HepG2 (cell line): ENCODE measurements around the gene TOX4. TPM values are rescaled to one million over a fixed set of nuclear protein-coding genes. Genes with fewer than 3 reads are reported as not detected.

Experiments
- ATAC-seq: fragments of 200-7000 bp; cut with Tn5 transposase; 3 replicates; pipeline ENCODE4 v1.9.1; 2020; ENCODE audit warnings: mild to moderate bottlenecking, moderate library complexity
- BruUV-seq: library from RNA; stranded (reverse); fragments of 400-500 nt; replicated peaks from 2 replicates; lab custom pipeline; 2021; lab: Mats Ljungman, UMichigan
- CTCF ChIA-PET: fragments of 300-600 bp; formaldehyde crosslinking; extraction: SDS; loops from one replicate; lab custom pipeline; 2021; ENCODE audit warnings: low total read pairs, inconsistent platforms, low intra/inter-chr PET ratio; lab: Yijun Ruan, JAX
- POLR2A ChIA-PET: fragments of 350-600 bp; sonication (Branson Sonifier 250); formaldehyde crosslinking; loops from one replicate; lab custom pipeline; 2020; ENCODE audit warnings: antibody characterized with exemption, inconsistent platforms; lab: Yijun Ruan, JAX
- DNase-seq: peaks from one replicate; pipeline ENCODE4 v3.0.0-alpha.2; 2015; ENCODE audit warnings: low spot score
- FAIRE-seq: peaks from 3 replicates; lab custom pipeline; 2011; peaks lifted over from hg19 to GRCh38; lab: Jason Lieb, UNC
- H2AFZ ChIP-seq: one replicate; pipeline ENCODE4 v1.6.1; 2011; ENCODE audit warnings: low read length, inconsistent platforms
- H3K27ac ChIP-seq: fragments of 300-600 bp; 3 replicates; pipeline ENCODE4 v1.8.0; 2011; ENCODE audit warnings: mixed run types, mild to moderate bottlenecking, mixed read lengths, low read length, inconsistent platforms; ENCODE audit not compliant: insufficient read depth; ENCODE audit errors: extremely low read length
- H3K27me3 ChIP-seq, 2 experiments: fragments of 200-600 bp in 1 of 2; 2 replicates in 1 of 2; 3 replicates in 1 of 2; pipeline versions ENCODE4 v1.6.0 to v1.8.0; 2011; ENCODE audit warnings: low read length in 2 of 2, mild to moderate bottlenecking in 2 of 2, moderate library complexity in 2 of 2, inconsistent platforms in 1 of 2; ENCODE audit not compliant: insufficient read depth in 2 of 2, control insufficient read depth in 1 of 2
- H3K36me3 ChIP-seq, 2 experiments: fragments of 200-600 bp in 1 of 2; replicated peaks in 1 of 2; 2 replicates in 1 of 2; 3 replicates in 1 of 2; pipeline versions ENCODE4 v1.5.1 to v1.8.0; 2011; ENCODE audit warnings: low read length in 2 of 2, inconsistent platforms in 1 of 2; ENCODE audit not compliant: insufficient read depth in 2 of 2, control insufficient read depth in 1 of 2
- H3K4me1 ChIP-seq: 2 replicates; pipeline ENCODE4 v1.5.1; 2012; ENCODE audit warnings: low read length, inconsistent platforms; ENCODE audit not compliant: insufficient read depth
- H3K4me2 ChIP-seq: 2 replicates; pipeline ENCODE4 v1.6.0; 2011; ENCODE audit warnings: low read depth, low read length, inconsistent platforms
- H3K4me3 ChIP-seq, 3 experiments: fragments of 200-600 bp in 1 of 3; sonication (generic), shearing (Covaris generic) in 1 of 3; replicated peaks in 1 of 3; 2 replicates each; pipeline ENCODE4 v1.5.1; 2011 to 2016; ENCODE audit warnings: low read length in 3 of 3, inconsistent platforms in 2 of 3, low read depth in 2 of 3, mild to moderate bottlenecking in 2 of 3, control low read depth in 1 of 3, mixed read lengths in 1 of 3; ENCODE audit not compliant: insufficient read depth in 1 of 3
- H3K79me2 ChIP-seq: one replicate; pipeline ENCODE4 v1.6.1; 2011; ENCODE audit warnings: low read length, inconsistent platforms; ENCODE audit not compliant: insufficient read depth
- H3K9ac ChIP-seq: 2 replicates; pipeline ENCODE4 v1.6.0; 2011; ENCODE audit warnings: mild to moderate bottlenecking, low read depth, low read length, inconsistent platforms; ENCODE audit not compliant: insufficient read depth
- H3K9me3 ChIP-seq: 2 replicates; pipeline ENCODE4 v1.5.1; 2012; ENCODE audit warnings: mild to moderate bottlenecking, low read length
- H4K20me1 ChIP-seq: 2 replicates; pipeline ENCODE4 v1.6.0; 2011; ENCODE audit warnings: inconsistent platforms, mild to moderate bottlenecking, low read length, moderate library complexity; ENCODE audit not compliant: insufficient read depth
- KMT2B ChIP-seq: IDR thresholded peaks from 2 replicates; pipeline ENCODE4 v1.6.1; 2016; ENCODE audit warnings: missing genetic modification reagents, missing compliant biosample characterization
- NCOA2 ChIP-seq: sonication (generic); formaldehyde crosslinking; IDR thresholded peaks from 2 replicates; pipeline ENCODE4 v1.8.0; 2022; ENCODE audit warnings: inconsistent platforms
- RORA ChIP-seq: sonication (generic); formaldehyde crosslinking; IDR thresholded peaks from 2 replicates; pipeline ENCODE4 v1.5.0; 2020; ENCODE audit warnings: mild to moderate bottlenecking, missing genetic modification reagents, moderate library complexity
- RXRB ChIP-seq: IDR thresholded peaks from 2 replicates; pipeline ENCODE4 v1.6.1; 2016; ENCODE audit warnings: borderline replicate concordance, missing genetic modification reagents, missing compliant biosample characterization
- SSRP1 ChIP-seq: IDR thresholded peaks from 2 replicates; pipeline ENCODE4 v1.6.1; 2016; ENCODE audit warnings: control low read depth
- ZFP90 ChIP-seq: sonication (generic); formaldehyde crosslinking; IDR thresholded peaks from 2 replicates; pipeline ENCODE4 v1.8.0; 2022; ENCODE audit warnings: missing genetic modification reagents, mild to moderate bottlenecking, inconsistent platforms, borderline replicate concordance
- ZNF569 ChIP-seq: sonication (generic); formaldehyde crosslinking; IDR thresholded peaks from 2 replicates; pipeline ENCODE4 v1.5.0; 2020; ENCODE audit warnings: mild to moderate bottlenecking, missing genetic modification reagents, moderate library complexity, borderline replicate concordance
- ZNF75D ChIP-seq: sonication (generic); formaldehyde crosslinking; IDR thresholded peaks from 2 replicates; pipeline ENCODE4 v1.8.1; 2023; ENCODE audit warnings: missing genetic modification reagents, mild to moderate bottlenecking, borderline replicate concordance
- ZNF761 ChIP-seq: sonication (generic); formaldehyde crosslinking; conservative IDR thresholded peaks from 2 replicates; pipeline ENCODE4 v1.4.0; 2020; ENCODE audit warnings: mild to moderate bottlenecking, missing genetic modification reagents
- WGBS: methylation state at CpG from one replicate; pipeline ENCODE4 v1.1.6; 2017; ENCODE audit warnings: low lambda C conversion rate; 5-methylcytosine and 5-hydroxymethylcytosine counted together
- in situ Hi-C: cut with HindIII; loops from 2 replicates; pipeline ENCODE4 v1.10.0; 2017; ENCODE audit warnings: low pct_unique_long_range_greater_than_20kb; ENCODE audit not compliant: extremely low pct_ligation_motif_present
- intact Hi-C: fragments of 100-400 bp; cut with micrococcal nuclease; formaldehyde crosslinking; loops from one replicate; pipeline ENCODE4 v1.10.0; 2022; ENCODE audit not compliant: unreplicated experiment
- polyA plus RNA-seq, 8 experiments: library from polyadenylated mRNA; depleted of rRNA in 3 of 8; stranded (reverse) in 7 of 8; unstranded in 1 of 8; fragments of >200 nt; fragmentation: Illumina TruSeq in 4 of 8; extraction: Trizol in 4 of 8; gene quantifications; 2 replicates each; pipeline versions ENCODE4 v1.2.1 to v1.2.3, GENCODE V29; 2011 to 2016; ENCODE audit warnings: low read depth in 4 of 8, missing spikeins in 1 of 8, mixed read lengths in 1 of 8; ENCODE audit not compliant: insufficient read depth in 1 of 8
- total RNA-seq, 5 experiments: library from RNA; depleted of rRNA; stranded (reverse); fragments of >200 nt; fragmentation: Illumina TruSeq; extraction: Trizol; gene quantifications; 2 replicates each; pipeline ENCODE4 v1.2.3, GENCODE V29; 2016; ENCODE audit warnings: low read depth in 1 of 5
- TF ChIP-seq, protein P1 (sequence below): sonication (generic); formaldehyde crosslinking; IDR thresholded peaks from 2 replicates; pipeline ENCODE4 v1.4.0; 2020; ENCODE audit warnings: missing genetic modification reagents
- TF ChIP-seq, protein P2 (sequence below): sonication (generic); formaldehyde crosslinking; IDR thresholded peaks from 2 replicates; pipeline ENCODE4 v1.5.0; 2020; ENCODE audit warnings: missing genetic modification reagents
- TF ChIP-seq, protein P3 (sequence below): IDR thresholded peaks from 2 replicates; pipeline ENCODE4 v1.6.1; 2018; ENCODE audit warnings: missing genetic modification reagents
- TF ChIP-seq, protein P4 (sequence below): sonication (generic); formaldehyde crosslinking; IDR thresholded peaks from 2 replicates; pipeline ENCODE4 v1.5.1; 2020; ENCODE audit warnings: missing genetic modification reagents, mild to moderate bottlenecking, borderline replicate concordance

TOX4 gene
- total and polyA plus RNA-seq, 2 of the 13 experiments (the other 11 are each of a cell fraction or from before 2014, with no cell fraction given): 71.8 to 163 TPM

DNA sequence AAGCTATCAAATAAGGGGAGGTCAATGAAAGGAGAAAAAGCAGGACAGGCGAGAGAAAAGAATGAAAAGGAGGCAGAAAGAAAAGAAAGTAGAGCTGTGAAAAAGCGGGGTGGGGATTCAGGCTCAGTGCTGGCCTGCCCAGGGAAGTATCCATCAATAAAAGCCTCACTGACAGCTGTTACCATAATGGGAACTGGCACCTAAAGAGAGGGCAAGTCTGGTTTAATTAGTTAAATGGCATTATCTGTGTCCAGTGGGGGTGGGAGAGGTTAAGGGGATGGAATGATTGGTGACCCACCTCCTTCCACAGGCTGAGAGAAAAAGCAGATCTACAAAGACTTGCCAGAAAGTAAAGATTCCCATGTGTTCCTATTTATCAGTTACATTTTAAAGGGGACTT is 41.7 kb downstream of the TOX4 start:
- intact Hi-C loops: no loop called here
- Histone ChIP-seq H3K36me3 (no peaks in the 10 kb centered on the region), H3K4me2 (no peak overlapping the region), H3K9me3 (no peaks in the 10 kb centered on the region), H3K79me2 (no peaks in the 10 kb centered on the region), H3K4me1 (peaks cover 28% of the 10 kb centered on the region), H3K27me3 (no peaks in the 10 kb centered on the region), H2AFZ (no peak overlapping the region), H3K27ac (no peak overlapping the region), H3K4me3 (no peak overlapping the region), H3K9ac (no peak overlapping the region), H4K20me1 (no peaks in the 10 kb centered on the region)
- FAIRE-seq: no peak
- in situ Hi-C loops: no loop called here
- no TSS peak for BruUV-seq
- no peak for DNase-seq
- POLR2A ChIA-PET: no interaction called here
- 82% methylated on average over 2 of the region's 2 CpGs for WGBS
- no peak for ATAC-seq
- CTCF ChIA-PET: no interaction called here
- TF ChIP-seq ZNF569 (CRISPR knock-in tag) (no peak), ZFP90 (CRISPR knock-in tag) (no peak), ZNF75D (CRISPR knock-in tag) (no peak)

DNA sequence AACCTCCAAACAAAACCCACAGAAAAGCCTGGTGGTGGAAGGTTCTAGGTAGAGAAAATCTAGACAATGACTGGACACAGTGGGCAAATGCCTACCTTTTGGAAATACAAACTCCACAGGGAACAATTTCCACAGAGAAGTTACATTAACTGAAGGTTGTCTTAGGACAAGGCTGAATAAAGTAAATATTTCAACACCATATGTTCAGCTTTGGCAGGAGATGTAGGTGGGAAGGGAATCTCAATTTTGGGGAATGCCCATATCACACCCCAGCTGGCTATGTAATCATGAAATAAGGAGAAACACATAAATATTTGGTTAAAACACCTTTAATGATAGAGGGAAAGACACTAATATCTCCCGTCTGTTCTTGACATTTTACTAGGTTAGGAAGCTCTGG is 43.8 kb downstream of the TOX4 start:
- H3K36me3 ChIP-seq: no peaks in the 10 kb centered on the region
- intact Hi-C loops: no loop called here
- no peak overlapping the region for H3K4me2 ChIP-seq
- TF ChIP-seq, protein P1, sequence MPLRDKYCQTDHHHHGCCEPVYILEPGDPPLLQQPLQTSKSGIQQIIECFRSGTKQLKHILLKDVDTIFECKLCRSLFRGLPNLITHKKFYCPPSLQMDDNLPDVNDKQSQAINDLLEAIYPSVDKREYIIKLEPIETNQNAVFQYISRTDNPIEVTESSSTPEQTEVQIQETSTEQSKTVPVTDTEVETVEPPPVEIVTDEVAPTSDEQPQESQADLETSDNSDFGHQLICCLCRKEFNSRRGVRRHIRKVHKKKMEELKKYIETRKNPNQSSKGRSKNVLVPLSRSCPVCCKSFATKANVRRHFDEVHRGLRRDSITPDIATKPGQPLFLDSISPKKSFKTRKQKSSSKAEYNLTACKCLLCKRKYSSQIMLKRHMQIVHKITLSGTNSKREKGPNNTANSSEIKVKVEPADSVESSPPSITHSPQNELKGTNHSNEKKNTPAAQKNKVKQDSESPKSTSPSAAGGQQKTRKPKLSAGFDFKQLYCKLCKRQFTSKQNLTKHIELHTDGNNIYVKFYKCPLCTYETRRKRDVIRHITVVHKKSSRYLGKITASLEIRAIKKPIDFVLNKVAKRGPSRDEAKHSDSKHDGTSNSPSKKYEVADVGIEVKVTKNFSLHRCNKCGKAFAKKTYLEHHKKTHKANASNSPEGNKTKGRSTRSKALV (CRISPR knock-in tag): 0 out of 2 replicates have a peak, but pooled peaks have one; percentile 38
- TF ChIP-seq KMT2B: no peak
- TF ChIP-seq, protein P2, sequence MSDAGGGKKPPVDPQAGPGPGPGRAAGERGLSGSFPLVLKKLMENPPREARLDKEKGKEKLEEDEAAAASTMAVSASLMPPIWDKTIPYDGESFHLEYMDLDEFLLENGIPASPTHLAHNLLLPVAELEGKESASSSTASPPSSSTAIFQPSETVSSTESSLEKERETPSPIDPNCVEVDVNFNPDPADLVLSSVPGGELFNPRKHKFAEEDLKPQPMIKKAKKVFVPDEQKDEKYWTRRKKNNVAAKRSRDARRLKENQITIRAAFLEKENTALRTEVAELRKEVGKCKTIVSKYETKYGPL: no peak
- TF ChIP-seq NCOA2 (CRISPR knock-in tag): peak; percentile 18; the same call in 1 of the 2 replicates
- TF ChIP-seq ZNF761 (CRISPR knock-in tag): no peak
- TF ChIP-seq, protein P3, sequence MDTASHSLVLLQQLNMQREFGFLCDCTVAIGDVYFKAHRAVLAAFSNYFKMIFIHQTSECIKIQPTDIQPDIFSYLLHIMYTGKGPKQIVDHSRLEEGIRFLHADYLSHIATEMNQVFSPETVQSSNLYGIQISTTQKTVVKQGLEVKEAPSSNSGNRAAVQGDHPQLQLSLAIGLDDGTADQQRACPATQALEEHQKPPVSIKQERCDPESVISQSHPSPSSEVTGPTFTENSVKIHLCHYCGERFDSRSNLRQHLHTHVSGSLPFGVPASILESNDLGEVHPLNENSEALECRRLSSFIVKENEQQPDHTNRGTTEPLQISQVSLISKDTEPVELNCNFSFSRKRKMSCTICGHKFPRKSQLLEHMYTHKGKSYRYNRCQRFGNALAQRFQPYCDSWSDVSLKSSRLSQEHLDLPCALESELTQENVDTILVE (CRISPR knock-in tag): no peak
- TF ChIP-seq RORA (CRISPR knock-in tag): no peak
- TF ChIP-seq, protein P4, sequence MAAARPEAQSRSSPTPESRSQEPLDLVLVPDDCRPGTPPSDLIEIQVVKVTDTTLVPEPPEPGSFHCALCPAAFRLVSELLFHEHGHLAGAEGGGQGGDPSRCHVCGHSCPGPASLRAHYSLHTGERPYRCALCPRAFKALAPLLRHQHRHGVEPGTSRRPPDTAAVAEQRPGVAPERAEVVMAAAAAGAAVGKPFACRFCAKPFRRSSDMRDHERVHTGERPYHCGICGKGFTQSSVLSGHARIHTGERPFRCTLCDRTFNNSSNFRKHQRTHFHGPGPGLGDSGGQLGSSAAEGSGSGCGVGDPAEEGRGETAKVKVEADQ (CRISPR knock-in tag): no peak
- peak; percentile 70; the same call in 1 of the 2 replicates for TF ChIP-seq RXRB
- no peak for TF ChIP-seq SSRP1 (CRISPR knock-in tag)

More for the DNA sequence above, 43.8 kb downstream of the TOX4 start:
- WGBS: 81% methylated on average over 1 of the region's 1 CpG
- in situ Hi-C loops: no loop called here
- no peak overlapping the region for H2AFZ ChIP-seq
- no peak for DNase-seq
- no peak overlapping the region for H3K9ac ChIP-seq
- peaks cover 17% of the 10 kb centered on the region for H3K4me1 ChIP-seq
- H3K4me3 ChIP-seq: no peak overlapping the region
- ChIA-PET POLR2A (interaction anchor here (10.8 kb wide), 1 partner anchor 8 kb away, joined by 173 read pairs; the partner anchor contains the start of gene METTL3), CTCF (no interaction called here)
- FAIRE-seq: no peak
- ATAC-seq: no peak
- no peaks in the 10 kb centered on the region for H4K20me1 ChIP-seq
- peak overlapping the region; percentile 3 for H3K27ac ChIP-seq
- H3K9me3 ChIP-seq: no peaks in the 10 kb centered on the region
- BruUV-seq: no TSS peak
- no peaks in the 10 kb centered on the region for H3K79me2 ChIP-seq
- H3K27me3 ChIP-seq: no peaks in the 10 kb centered on the region
